Mononuclear cell (primary cell): ENCODE measurements around the gene TIMP3. TPM values are rescaled to one million over a fixed set of nuclear protein-coding genes. Genes with fewer than 3 reads are reported as not detected.

Experiments used
- H3K27me3 ChIP-seq: 2 replicates; pipeline ENCODE4 v1.6.0; 2011; ENCODE audit warnings: low read length, control low read depth; ENCODE audit not compliant: insufficient read depth
- H3K4me1 ChIP-seq: 2 replicates; pipeline ENCODE4 v1.5.1; 2011; ENCODE audit warnings: mild to moderate bottlenecking, low read length, control low read depth; ENCODE audit not compliant: insufficient read depth
- H3K4me3 ChIP-seq: 2 replicates; pipeline ENCODE4 v1.5.1; 2011; ENCODE audit warnings: mild to moderate bottlenecking, low read length, moderate library complexity
- H3K9me3 ChIP-seq: 2 replicates; pipeline ENCODE4 v1.5.1; 2011; ENCODE audit warnings: low read depth, mild to moderate bottlenecking, control low read depth, low read length
- total RNA-seq: library from RNA; depleted of rRNA; stranded (reverse); fragments of >200 nt; gene quantifications from one replicate; pipeline ENCODE4 v1.2.3, GENCODE V29; 2012

TIMP3 gene
- total RNA-seq, 1 donor = 0.21 TPM

DNA sequence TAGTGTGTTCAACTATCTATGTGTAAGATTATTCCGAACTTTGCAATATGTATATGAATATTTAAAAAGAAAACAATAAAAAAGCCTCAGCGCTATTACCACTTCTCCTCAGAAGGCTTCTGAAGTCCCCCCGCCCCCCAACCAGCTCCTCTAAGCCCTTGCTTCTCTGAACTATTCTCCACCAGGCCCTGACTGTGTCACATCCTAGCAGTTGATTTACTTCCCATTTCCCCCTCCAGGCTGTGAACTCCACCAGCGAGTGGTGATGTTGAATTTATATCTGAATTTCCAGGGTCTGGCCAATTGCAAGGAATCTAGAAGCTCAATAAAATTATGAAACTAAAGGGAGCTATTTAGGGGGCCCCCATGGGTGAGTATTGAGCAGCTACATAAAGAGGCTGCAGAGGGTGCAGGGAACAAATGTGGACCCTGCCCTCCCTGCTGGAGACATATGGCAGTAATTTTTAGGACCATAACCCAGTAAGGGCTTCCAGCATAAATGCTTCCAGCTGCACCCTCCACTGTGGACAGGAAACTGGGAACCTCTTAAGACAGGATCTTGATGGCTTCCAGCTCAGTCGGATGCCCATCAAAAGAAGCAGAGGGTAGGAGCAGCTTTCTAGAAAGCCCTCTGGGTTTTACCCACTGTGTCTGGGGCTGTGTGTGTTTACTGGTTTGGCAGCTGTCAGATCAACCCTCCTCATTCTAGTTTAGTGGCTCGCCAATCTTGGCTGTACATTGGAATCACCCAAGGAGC lies 81.4 kb downstream of the TIMP3 start:
- H3K9me3 ChIP-seq = no peaks in the 10 kb centered on the region
- no peak overlapping the region for H3K4me3 ChIP-seq
- no peaks in the 10 kb centered on the region for H3K4me1 ChIP-seq
- no peaks in the 10 kb centered on the region for H3K27me3 ChIP-seq

DNA sequence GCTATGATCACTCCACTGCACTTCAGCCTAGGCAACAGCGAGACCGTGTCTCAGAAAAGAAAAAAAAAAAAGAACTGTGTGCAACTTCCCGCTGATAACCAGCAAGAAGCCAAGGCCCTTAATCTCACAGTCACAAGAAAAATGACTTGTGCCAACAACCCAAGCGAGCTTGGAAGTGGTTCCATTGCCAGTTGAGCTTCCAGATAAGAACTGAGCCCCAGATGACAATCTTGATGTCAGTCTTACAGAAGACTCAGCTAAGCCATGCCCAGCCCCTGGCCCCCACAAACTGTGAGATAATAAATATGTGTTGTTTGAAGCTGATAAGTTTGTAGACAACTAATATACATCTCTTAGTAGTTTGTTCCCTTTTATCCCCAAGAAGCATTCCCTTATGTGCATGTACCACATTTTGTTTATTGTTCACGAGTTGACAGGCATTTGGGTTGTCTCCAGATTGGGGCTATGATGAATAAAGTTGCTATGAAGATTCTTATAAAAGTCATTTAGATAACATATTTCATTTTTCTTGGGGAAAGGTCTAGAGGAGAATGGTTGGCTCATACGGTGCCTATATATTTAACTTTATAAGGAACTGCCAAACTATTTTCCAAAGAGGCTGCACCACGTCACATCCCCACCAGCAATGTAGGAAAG lies 85.9 kb downstream of the TIMP3 start:
- Histone ChIP-seq H3K27me3 (no peaks in the 10 kb centered on the region), H3K4me1 (no peaks in the 10 kb centered on the region), H3K9me3 (no peaks in the 10 kb centered on the region), H3K4me3 (no peak overlapping the region)

DNA sequence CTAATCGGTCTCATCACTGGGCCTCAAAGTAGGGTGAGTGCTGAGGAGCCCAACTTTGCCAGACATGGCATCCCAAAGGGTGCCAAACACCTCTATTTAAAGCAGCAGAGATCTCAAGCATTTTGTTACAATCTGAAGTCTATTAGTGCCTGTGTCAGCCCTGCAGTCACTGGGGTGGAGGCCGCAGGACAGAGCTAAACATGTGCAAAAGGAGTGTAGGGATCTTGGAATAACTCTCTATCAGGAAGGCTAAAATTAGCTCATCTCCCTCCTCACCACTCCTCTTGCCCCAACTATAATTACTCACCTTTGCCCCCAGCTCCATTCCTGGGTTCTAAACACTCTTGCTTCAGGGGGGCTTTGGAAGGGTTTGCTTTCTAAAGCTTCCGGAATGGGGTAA lies 87.5 kb downstream of the TIMP3 start:
- Histone ChIP-seq H3K9me3 (no peaks in the 10 kb centered on the region), H3K27me3 (no peaks in the 10 kb centered on the region), H3K4me1 (no peaks in the 10 kb centered on the region), H3K4me3 (no peak overlapping the region)

DNA sequence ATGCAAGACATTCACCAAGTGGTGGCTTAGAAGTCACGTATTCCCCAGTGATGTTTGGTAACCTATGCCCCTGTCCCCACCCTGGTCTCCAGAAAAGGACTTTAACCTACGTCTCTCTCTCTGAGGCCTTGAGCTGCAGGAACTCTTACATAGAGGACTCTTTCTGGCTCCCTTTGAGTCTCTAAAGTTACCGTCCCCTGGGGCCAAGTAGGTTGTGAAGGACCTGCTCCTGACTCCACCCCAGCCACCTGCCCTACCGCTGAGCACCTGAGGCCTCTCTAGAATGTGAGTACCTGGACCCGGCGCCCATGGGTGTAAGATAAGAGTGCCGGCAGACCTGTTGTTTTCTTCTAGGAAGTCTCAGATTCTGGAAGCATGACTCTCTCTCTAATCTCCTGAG lies 95.4 kb downstream of the TIMP3 start:
- no peak overlapping the region for H3K4me3 ChIP-seq
- no peaks in the 10 kb centered on the region for H3K4me1 ChIP-seq
- no peaks in the 10 kb centered on the region for H3K27me3 ChIP-seq
- H3K9me3 ChIP-seq = no peaks in the 10 kb centered on the region

DNA sequence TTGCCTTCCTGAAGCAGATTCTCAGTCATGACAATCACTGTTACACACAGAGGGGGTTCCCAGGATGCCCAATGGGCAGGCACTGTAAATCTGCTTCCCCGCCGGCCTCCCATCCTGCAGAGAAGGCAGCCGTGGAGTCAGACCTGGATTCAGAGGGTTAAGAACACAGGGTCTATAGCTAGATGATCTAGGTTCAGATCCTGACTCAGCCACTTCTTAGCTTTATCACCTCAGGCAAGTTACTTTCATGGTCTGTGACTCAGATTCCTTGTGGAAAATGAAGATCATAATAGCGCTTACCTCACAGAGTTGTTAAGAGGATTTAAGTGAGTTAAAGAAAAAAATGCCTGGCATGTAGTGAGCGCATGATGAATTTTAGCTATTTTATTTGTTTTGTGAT lies 95.9 kb downstream of the TIMP3 start:
- Histone ChIP-seq H3K4me3 (no peak overlapping the region), H3K9me3 (no peaks in the 10 kb centered on the region), H3K4me1 (no peaks in the 10 kb centered on the region), H3K27me3 (no peaks in the 10 kb centered on the region)

DNA sequence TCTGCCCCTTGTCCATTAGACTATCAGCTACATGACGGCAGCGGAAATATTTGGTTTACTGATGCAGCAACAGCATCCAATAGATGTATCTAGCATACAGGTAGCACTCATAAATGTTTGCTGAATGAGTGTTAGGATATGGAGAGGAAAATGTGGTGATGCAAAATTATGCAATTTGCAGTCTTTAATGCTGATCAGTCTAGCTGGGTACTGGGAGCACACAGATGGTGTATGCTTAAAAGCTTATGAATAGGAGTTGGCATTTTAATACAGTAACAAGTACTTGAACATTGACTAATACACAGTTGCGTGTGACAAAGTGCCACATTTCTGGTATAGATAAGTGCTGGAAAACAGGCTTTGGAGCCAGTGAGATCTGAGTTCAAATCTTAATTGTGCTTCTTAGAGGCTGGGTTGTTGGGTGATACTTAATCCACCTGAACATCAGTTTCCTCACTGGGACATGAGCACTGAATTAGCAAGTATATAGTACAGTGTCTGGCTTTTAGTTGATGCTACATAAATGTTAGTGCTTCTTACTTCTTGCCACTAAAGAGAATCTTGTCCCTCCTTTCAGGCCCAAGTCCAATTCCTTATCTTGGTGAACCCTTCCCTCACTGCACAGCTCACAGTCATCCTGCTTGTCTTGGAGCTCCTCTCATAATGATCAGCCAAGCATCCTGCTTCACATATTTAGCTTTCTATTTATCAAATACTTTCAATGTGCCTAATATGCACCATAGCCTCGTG lies 99.6 kb downstream of the TIMP3 start:
- H3K9me3 ChIP-seq = no peaks in the 10 kb centered on the region
- no peaks in the 10 kb centered on the region for H3K27me3 ChIP-seq
- no peak overlapping the region for H3K4me3 ChIP-seq
- no peaks in the 10 kb centered on the region for H3K4me1 ChIP-seq

DNA sequence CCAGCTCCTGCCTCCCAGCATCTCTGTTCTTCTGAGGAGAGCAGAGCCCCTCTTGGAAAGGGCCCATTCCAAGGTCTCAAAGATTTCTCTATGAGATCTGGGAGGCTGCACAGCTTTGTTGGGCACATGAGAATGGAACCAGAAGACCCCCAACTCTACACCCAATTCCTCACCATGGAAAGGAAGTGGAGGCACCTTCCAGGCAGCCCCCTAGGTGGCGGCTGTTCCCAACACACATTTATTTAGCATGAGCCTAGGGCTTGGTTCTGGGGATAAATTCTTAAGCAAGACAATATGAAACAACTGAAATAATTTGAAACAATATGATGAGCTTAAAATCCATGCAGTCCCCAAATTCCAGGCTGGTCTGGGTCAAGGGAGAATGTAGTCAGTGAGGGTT lies 100.4 kb downstream of the TIMP3 start:
- Histone ChIP-seq H3K9me3 (no peaks in the 10 kb centered on the region), H3K27me3 (no peaks in the 10 kb centered on the region), H3K4me3 (no peak overlapping the region), H3K4me1 (no peaks in the 10 kb centered on the region)

DNA sequence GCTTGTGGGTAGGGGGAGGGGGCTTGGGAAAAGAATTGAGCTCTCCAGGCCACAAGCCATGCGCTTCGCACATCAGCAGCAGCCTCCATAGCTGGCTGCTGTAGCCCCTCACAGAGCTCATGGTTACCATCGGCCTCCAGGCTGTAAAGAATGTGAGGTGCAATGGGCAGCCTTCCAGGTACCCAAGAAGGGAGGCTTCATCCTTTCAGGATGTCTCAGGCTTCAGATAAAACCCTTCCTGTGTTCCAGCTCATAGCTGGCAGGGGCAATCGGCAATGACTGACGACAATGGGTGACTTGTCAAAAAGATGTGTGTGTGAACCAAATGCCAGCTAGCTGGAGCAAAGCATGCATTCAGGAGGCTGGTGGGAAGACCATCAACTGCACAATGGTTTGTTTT lies 102.0 kb downstream of the TIMP3 start:
- no peak overlapping the region for H3K4me3 ChIP-seq
- no peaks in the 10 kb centered on the region for H3K27me3 ChIP-seq
- no peaks in the 10 kb centered on the region for H3K4me1 ChIP-seq
- no peaks in the 10 kb centered on the region for H3K9me3 ChIP-seq

DNA sequence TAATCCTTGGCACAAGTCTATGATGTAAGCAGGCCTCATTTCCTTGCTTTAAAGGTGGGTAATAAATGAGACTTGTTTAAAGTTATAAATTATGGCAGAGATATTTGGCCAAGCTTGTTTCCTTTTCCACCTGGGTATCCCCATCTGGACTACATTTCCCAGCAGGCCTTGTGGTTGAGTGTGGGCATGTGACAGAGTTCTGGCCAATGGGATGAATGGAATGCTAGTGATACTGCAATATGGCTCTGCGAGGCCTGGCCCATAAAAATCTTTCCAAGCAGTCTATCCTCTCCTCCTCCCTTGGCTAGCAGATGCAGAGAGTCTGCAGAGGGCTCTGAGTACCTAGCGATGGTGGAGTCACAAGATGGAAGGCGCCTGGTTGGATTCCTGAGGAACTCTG lies 102.5 kb downstream of the TIMP3 start:
- Histone ChIP-seq H3K4me1 (no peaks in the 10 kb centered on the region), H3K9me3 (no peaks in the 10 kb centered on the region), H3K27me3 (no peaks in the 10 kb centered on the region), H3K4me3 (no peak overlapping the region)

DNA sequence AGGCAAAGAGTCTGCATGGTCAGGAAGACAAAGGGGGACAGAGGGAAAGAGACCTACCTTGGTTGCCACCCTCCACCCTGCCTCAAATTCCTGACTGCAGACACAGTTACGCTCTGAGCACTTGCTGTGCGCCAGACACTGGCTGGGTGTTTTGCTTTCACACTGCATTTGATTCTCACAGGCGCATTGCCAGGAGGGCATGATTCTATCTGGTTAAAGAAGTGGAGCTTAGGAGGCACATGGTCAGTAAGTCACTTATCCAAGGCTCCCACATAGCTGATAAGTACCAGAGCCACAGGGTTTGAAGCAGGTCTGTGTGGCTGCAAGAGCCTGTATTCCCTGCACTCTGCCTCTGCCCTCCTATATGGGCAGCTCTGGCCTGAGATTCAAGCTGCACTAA lies 103.9 kb downstream of the TIMP3 start:
- H3K9me3 ChIP-seq = no peaks in the 10 kb centered on the region
- H3K4me1 ChIP-seq = no peaks in the 10 kb centered on the region
- no peaks in the 10 kb centered on the region for H3K27me3 ChIP-seq
- no peak overlapping the region for H3K4me3 ChIP-seq

DNA sequence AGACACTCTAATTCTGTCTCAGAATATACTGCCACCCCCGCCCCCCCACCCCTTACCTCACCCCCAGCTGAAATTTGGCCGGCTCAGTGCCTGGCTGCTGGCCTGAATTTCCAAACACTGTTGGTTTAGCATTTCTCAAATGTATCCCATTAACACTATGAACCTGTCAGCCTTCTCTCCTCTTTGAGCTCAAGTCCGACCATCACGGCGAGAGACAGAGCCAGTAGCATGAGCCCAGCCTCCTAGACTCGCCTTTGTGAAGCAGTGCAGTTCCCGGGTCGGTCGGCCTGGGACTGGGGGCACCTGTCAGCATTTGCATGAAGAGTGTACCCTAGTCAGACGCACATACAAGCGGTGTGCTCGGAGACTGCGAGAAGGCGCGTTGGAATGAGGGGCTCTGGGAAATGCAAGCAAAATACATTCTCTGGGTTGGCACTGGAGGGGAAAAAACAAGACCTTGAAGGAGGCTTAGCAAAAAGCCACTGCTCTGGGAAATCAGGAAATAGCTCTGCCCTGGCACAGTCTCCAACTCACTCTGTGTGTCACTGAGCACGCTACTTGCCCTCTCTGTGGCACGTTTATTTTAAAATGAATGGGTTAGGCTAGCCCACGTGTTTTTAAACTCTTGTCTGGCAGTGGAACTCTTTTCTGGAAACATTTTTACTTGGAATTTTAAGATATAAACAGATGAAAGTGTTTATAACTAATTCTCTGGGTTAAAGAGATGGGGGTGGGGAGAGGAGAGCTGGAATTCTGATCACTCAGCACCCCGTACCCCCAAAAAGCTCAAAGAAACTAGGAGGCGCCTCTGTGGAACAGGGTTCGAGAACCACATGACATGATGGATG lies 108.3 kb downstream of the TIMP3 start:
- H3K4me1 ChIP-seq = no peaks in the 10 kb centered on the region
- H3K27me3 ChIP-seq = no peaks in the 10 kb centered on the region
- H3K9me3 ChIP-seq = no peaks in the 10 kb centered on the region
- H3K4me3 ChIP-seq = no peak overlapping the region

DNA sequence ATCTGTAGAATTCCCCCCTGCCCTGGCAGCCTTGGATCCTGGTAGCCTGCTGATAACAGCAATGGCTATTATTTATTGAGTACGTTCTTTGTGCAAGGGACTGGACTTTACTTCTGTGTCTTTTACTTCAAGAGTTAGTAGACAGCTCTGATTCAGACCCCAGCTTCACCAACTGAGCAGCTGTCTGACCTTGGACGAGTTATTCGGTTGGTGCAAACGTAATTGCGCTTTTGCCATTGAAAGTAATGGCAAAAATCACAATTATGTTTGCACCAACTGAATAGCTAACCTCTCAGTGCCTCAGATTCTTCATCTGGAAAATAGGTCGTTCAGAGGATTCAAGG lies 108.9 kb downstream of the TIMP3 start:
- H3K9me3 ChIP-seq = no peaks in the 10 kb centered on the region
- no peaks in the 10 kb centered on the region for H3K4me1 ChIP-seq
- H3K4me3 ChIP-seq = no peak overlapping the region
- H3K27me3 ChIP-seq = no peaks in the 10 kb centered on the region

DNA sequence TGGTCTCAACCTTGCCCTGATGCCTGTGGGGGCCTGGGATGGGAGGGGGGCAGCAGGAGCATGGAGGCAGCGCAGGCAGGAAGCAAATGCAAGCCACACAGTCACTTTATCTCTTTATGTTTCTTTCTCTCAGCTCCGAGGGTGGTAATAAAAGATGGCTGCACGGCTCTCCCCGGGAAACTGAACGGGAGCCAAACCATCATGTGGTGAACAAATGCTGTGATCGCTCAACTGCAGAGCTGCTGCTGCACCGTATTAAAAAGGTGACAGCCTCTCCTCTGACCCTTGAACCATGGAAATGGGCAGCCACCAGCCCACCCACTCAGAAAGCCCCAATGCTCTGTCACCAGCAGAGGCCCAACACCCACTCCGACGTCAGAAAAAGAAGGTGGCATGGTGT lies 110.0 kb downstream of the TIMP3 start:
- Histone ChIP-seq H3K4me3 (no peak overlapping the region), H3K27me3 (no peaks in the 10 kb centered on the region), H3K9me3 (no peaks in the 10 kb centered on the region), H3K4me1 (no peaks in the 10 kb centered on the region)
